Epithelial cell of esophagus (primary cell): ENCODE results near the gene PPFIA3.

Source experiments
- DNase-seq: peaks from one replicate; pipeline ENCODE4 v3.0.0; 2010; ENCODE audit warnings: low read depth
- H3K4me3 ChIP-seq: 2 replicates; pipeline ENCODE4 v1.5.1; 2011; ENCODE audit warnings: mild to moderate bottlenecking, low read length, control low read depth
- CTCF ChIP-seq: IDR thresholded peaks from 2 replicates; pipeline ENCODE4 v1.5.1; 2011; ENCODE audit warnings: low read depth, mild to moderate bottlenecking, low read length, control low read depth, inconsistent platforms; ENCODE audit not compliant: insufficient read depth; ENCODE audit errors: missing control alignments

Gene PPFIA3

DNA sequence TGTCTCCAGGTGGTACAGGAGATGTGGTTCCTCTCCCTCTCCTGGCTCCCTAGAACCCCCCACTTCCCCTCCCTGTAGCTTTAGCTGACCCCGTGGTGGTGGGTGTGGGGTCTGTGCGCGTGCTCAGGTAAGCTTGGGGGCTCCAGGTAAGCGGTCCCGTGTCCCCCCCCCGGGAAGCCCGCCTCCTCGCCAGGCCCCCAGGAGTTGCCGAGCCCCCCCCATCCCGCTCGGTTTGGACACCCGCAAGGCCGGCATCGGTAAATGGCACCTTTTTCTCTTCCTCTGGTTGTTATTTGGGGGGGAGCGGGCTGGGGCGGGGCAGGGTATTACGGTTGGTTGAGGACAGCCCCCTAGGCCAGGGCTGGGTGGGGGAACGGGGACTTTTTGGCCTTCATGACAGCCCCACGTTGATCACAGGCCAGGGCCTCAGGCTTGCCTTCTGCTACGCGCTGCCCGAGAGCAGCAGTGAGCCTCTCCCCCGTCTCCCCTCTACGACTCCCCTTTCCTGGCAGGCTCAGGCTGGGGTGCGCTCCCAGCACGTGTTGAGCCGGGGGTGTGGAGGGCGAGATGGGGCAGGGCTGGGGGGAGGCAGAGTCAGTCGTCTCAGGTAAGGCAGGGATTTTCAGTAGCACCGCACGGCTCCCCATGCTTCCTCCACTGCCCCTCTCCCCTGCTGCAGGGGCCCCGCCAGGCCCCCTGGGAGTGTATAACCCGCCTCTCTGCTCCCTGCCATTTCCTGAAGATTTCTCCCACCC is 15.8 kb upstream of the PPFIA3 start:
- no peak for DNase-seq
- no peak for TF ChIP-seq CTCF
- H3K4me3 ChIP-seq: no peak overlapping the region

DNA sequence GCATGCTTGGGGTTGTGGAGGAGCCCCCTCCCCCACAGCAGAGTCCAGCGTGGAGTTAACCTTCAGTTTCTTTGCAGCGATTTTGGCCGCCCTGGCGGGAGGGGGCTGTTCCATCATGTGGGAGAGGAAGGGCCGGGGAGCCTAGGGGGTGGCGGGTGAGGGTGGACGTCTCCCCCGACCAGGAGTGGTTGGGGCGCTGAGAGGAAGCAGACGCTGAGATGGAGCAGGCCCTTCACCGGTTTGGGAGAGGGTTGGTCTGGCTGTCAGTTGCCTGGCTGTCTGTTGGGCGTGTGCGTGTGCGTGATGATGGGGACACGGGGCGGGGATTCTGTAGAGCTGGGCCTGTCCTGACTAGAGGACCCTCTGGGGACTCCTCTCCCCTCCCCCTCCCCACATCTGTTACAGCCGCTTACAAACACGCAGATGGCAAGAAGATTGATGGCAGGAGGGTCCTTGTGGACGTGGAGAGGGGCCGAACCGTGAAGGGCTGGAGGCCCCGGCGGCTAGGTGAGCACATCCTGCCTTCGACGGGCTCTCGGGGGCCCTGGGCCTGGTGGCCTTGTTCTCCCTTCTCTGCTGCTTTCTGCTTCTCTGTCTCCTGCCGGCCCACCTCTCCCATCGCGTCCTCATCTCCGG is 15.0 kb upstream of the PPFIA3 start:
- TF ChIP-seq CTCF: no peak
- DNase-seq: no peak
- no peak overlapping the region for H3K4me3 ChIP-seq

GRCh38 chr19:49106648-49107135 is 12.7 kb upstream of the PPFIA3 start:
- TF ChIP-seq CTCF: peak; percentile 95
- peak; percentile 85 for DNase-seq
- H3K4me3 ChIP-seq: no peak overlapping the region

DNA sequence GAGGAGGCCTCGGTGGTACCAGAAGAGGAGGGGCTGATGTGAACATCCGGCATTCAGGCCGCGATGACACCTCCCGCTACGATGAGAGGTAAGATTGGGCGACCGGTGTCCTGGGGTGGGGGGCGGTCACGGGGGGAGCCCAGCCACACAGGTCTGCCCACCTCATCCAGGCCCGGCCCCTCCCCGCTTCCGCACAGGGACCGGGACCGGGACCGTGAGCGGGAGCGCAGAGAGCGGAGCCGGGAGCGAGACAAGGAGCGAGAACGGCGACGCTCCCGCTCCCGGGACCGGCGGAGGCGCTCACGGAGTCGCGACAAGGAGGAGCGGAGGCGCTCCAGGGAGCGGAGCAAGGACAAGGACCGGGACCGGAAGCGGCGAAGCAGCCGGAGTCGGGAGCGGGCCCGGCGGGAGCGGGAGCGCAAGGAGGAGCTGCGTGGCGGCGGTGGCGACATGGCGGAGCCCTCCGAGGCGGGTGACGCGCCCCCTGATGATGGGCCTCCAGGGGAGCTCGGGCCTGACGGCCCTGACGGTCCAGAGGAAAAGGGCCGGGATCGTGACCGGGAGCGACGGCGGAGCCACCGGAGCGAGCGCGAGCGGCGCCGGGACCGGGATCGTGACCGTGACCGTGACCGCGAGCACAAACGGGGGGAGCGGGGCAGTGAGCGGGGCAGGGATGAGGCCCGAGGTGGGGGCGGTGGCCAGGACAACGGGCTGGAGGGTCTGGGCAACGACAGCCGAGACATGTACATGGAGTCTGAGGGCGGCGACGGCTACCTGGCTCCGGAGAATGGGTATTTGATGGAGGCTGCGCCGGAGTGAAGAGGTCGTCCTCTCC is 11.5 kb upstream of the PPFIA3 start:
- no peak for TF ChIP-seq CTCF
- no peak overlapping the region for H3K4me3 ChIP-seq
- DNase-seq: no peak

DNA sequence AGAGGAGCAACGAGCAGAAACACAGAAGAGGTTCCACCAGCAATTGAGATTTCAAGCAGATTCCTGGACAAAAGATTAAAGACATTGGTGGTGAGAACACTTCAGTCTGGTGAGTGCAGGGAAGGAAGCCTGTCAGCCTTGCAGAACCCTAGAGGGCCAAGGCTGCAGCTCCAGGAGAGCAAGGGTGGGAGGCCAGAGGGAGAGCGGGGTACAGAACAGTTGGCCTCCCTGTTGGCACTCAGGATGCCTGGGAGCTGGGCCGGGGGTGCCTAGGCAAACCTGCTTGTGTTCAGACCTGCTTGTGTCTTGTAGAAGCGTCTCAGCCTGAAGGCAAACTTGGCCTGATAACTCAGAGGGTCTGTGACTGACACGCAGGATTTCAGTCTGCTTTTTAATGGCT is 10.3 kb upstream of the PPFIA3 start:
- no peak overlapping the region for H3K4me3 ChIP-seq
- DNase-seq: no peak
- TF ChIP-seq CTCF: no peak

DNA sequence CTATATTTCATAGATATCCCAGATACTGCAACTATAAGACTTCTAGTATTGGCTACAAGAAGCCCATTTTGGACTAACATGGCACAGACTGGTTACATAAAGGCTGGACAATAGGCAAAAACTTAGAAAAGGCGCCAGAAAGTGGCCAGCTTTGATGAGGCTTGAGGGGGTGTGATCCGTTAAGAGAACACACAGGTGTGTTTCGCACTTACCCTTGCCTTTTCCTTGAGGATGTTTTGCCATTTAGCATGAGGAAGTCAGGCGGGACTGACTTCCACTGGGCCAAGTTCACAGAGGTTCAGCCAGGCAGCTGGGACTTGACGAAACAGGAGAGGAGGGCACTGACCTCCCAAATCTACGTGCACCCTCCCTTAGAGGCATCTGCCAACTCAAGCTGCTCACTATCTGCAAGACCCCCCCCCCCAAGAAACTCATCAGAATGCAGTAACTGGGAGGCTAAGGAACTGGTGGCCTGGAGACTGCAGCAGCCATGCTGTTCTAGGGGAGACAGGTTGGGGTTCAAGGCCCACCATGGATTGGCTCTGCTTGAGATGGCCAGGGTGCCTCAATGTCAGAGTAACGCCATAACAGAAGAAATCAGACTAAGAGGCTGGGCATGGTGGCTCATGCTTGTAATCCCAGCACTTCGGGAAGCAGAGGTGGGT is 9.6 kb upstream of the PPFIA3 start:
- no peak for DNase-seq
- TF ChIP-seq CTCF: no peak
- no peak overlapping the region for H3K4me3 ChIP-seq
